SK-N-SH treated with all-trans-retinoic acid at 6 μM for 48 hours (cell line): ENCODE results near the gene ARID5A.

Experiments
- ATAC-seq: fragments of 200-7000 bp; cut with Tn5 transposase; 3 replicates; pipeline ENCODE4 v1.9.1; 2020; ENCODE audit warnings: mild to moderate bottlenecking, moderate library complexity
- ARNTL ChIP-seq: fragments of 450-650 bp; formaldehyde crosslinking; IDR thresholded peaks from 2 replicates; pipeline ENCODE4 v1.5.0; 2020; ENCODE audit warnings: low read depth, mild to moderate bottlenecking, moderate library complexity, borderline replicate concordance
- BACH2 ChIP-seq: fragments of 250-450 bp; sonication (Bioruptor Pico); IDR thresholded peaks from 2 replicates; pipeline ENCODE4 v1.9.0; 2021; ENCODE audit warnings: mild to moderate bottlenecking, borderline replicate concordance
- CSRNP3 ChIP-seq: fragments of 250-450 bp; sonication (Bioruptor Pico); IDR thresholded peaks from 2 replicates; pipeline ENCODE4 v1.5.1; 2021; ENCODE audit warnings: mild to moderate bottlenecking, moderate library complexity
- GLIS3 ChIP-seq: fragments of 250-450 bp; sonication (Bioruptor Pico); IDR thresholded peaks from 2 replicates; pipeline ENCODE4 v1.5.0; 2020; ENCODE audit warnings: mild to moderate bottlenecking, moderate library complexity
- ISL1 ChIP-seq: fragments of 250-450 bp; sonication (Bioruptor Pico); IDR thresholded peaks from 2 replicates; pipeline ENCODE4 v2.1.2; 2022; ENCODE audit warnings: mild to moderate bottlenecking, moderate library complexity
- OSR1 ChIP-seq: fragments of 250-450 bp; sonication (Bioruptor Pico); IDR thresholded peaks from 2 replicates; pipeline ENCODE4 v1.8.0; 2022; ENCODE audit warnings: moderate library complexity, mild to moderate bottlenecking, inconsistent platforms
- PATZ1 ChIP-seq: fragments of 250-450 bp; sonication (Bioruptor Pico); IDR thresholded peaks from 2 replicates; pipeline ENCODE4 v1.8.0; 2020; ENCODE audit warnings: mild to moderate bottlenecking, moderate library complexity, borderline replicate concordance
- POU6F1 ChIP-seq: fragments of 250-450 bp; sonication (Bioruptor Pico); IDR thresholded peaks from 2 replicates; pipeline ENCODE4 v1.8.0; 2021; ENCODE audit warnings: low read depth, mild to moderate bottlenecking, moderate library complexity, borderline replicate concordance
- SNAI2 ChIP-seq: fragments of 250-450 bp; sonication (Bioruptor Pico); IDR thresholded peaks from 2 replicates; pipeline ENCODE4 v1.5.0; 2020; ENCODE audit warnings: mild to moderate bottlenecking, moderate library complexity
- TCF4 ChIP-seq: fragments of 250-450 bp; sonication (Bioruptor Pico); IDR thresholded peaks from 2 replicates; pipeline ENCODE4 v1.8.0; 2021; ENCODE audit warnings: mild to moderate bottlenecking, moderate library complexity, borderline replicate concordance
- TSHZ2 ChIP-seq: fragments of 250-450 bp; sonication (Bioruptor Pico); IDR thresholded peaks from 2 replicates; pipeline ENCODE4 v1.5.0; 2020; ENCODE audit warnings: mild to moderate bottlenecking, moderate library complexity
- ZFP3 ChIP-seq: fragments of 250-450 bp; sonication (Bioruptor Pico); IDR thresholded peaks from 2 replicates; pipeline ENCODE4 v1.5.0; 2020; ENCODE audit warnings: mild to moderate bottlenecking, moderate library complexity
- ZFP30 ChIP-seq: fragments of 450-650 bp; formaldehyde crosslinking; IDR thresholded peaks from 2 replicates; pipeline ENCODE4 v1.5.0; 2022; ENCODE audit warnings: mild to moderate bottlenecking, moderate library complexity
- ZNF565 ChIP-seq: fragments of 450-650 bp; formaldehyde crosslinking; conservative IDR thresholded peaks from 2 replicates; pipeline ENCODE4 v1.5.0; 2020; ENCODE audit warnings: low read depth, mild to moderate bottlenecking, moderate library complexity
- ZNF70 ChIP-seq: fragments of 450-650 bp; formaldehyde crosslinking; IDR thresholded peaks from 2 replicates; pipeline ENCODE4 v1.5.0; 2020; ENCODE audit warnings: mild to moderate bottlenecking, moderate library complexity

Gene ARID5A

GRCh38 chr2:96548558-96549465, 12.3 kb downstream of the ARID5A start (continued):
- TF ChIP-seq PATZ1 (CRISPR knock-in tag) (no peak), TCF4 (no peak), POU6F1 (CRISPR knock-in tag) (no peak), BACH2 (no peak), OSR1 (CRISPR knock-in tag) (no peak), ZNF565 (CRISPR knock-in tag) (no peak), ARNTL (CRISPR knock-in tag) (no peak), CSRNP3 (CRISPR knock-in tag) (no peak)

- no peak for ATAC-seq
- no peak for TF ChIP-seq ZFP30
- no peak for TF ChIP-seq ZNF70 (CRISPR knock-in tag)
- TF ChIP-seq PATZ1 (CRISPR knock-in tag) = no peak
- TF ChIP-seq ZFP3 = no peak
- TF ChIP-seq TSHZ2 (CRISPR knock-in tag) = no peak
- TF ChIP-seq ARNTL (CRISPR knock-in tag) = no peak
- no peak for TF ChIP-seq POU6F1 (CRISPR knock-in tag)
- TF ChIP-seq SNAI2 (CRISPR knock-in tag) = no peak
- TF ChIP-seq ZNF565 (CRISPR knock-in tag) = no peak
- TF ChIP-seq GLIS3 (CRISPR knock-in tag) = no peak
- TF ChIP-seq ISL1 = no peak
Observed at GRCh38 chr2:96549466-96549785, 12.9 kb downstream of the ARID5A start.
